Brain microvascular endothelial cell (primary cell): Measurements from ENCODE around the gene EMP2.
"Not testable (repeated sequence)": the region's sequence is repeated elsewhere in the genome, so short reads cannot be mapped to it uniquely, and the experiment has no call there.

Experiments used
- DNase-seq: peaks from one replicate; pipeline ENCODE4 v3.0.0-alpha.2; 2020
- H3K27ac ChIP-seq: fragments of 250-450 bp; sonication (Bioruptor Pico); 2 replicates; pipeline ENCODE4 v1.5.1; 2020; ENCODE audit warnings: mild to moderate bottlenecking, moderate library complexity
- H3K27me3 ChIP-seq: fragments of 250-450 bp; sonication (Bioruptor Pico); replicated peaks from 2 replicates; pipeline ENCODE4 v1.5.1; 2020; ENCODE audit warnings: mild to moderate bottlenecking
- H3K36me3 ChIP-seq: fragments of 250-450 bp; sonication (Bioruptor Pico); replicated peaks from 2 replicates; pipeline ENCODE4 v1.5.1; 2020; ENCODE audit warnings: mild to moderate bottlenecking
- H3K4me3 ChIP-seq: 2 replicates; pipeline ENCODE4 v1.5.1; 2011; ENCODE audit warnings: low read depth, mild to moderate bottlenecking, control low read depth, low read length, moderate library complexity
- in situ Hi-C: cut with HindIII; loops from 2 replicates; pipeline ENCODE4 v1.10.0; 2017; ENCODE audit warnings: low sequenced_read_pairs, low pct_ligation_motif_present
- TF ChIP-seq, protein P1 (sequence below): IDR thresholded peaks from 2 replicates; pipeline ENCODE4 v1.5.1; 2011; ENCODE audit warnings: low read depth, mild to moderate bottlenecking, moderate library complexity, low read length, control low read depth, inconsistent platforms; ENCODE audit errors: missing control alignments

EMP2 gene

DNA sequence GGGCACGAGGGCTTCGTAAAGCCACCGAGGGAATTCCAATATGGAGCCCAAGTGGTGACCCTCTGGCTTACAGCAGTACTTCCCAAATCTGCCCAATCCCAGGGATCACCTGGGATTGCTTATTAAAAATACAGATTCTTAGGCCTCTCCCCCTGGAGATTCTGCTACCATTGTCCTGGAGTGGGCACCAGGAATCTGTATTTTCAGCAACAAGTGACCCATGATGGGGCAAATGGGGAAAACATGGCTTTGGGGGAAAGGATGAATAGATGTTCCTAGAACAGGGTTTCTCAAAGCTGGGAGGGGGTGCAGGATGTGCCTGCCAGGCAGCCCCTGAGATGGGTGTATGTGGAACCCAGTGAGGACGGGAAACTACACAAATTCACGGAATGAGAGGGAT is 40.6 kb downstream of the EMP2 start:
- TF ChIP-seq, protein P1, sequence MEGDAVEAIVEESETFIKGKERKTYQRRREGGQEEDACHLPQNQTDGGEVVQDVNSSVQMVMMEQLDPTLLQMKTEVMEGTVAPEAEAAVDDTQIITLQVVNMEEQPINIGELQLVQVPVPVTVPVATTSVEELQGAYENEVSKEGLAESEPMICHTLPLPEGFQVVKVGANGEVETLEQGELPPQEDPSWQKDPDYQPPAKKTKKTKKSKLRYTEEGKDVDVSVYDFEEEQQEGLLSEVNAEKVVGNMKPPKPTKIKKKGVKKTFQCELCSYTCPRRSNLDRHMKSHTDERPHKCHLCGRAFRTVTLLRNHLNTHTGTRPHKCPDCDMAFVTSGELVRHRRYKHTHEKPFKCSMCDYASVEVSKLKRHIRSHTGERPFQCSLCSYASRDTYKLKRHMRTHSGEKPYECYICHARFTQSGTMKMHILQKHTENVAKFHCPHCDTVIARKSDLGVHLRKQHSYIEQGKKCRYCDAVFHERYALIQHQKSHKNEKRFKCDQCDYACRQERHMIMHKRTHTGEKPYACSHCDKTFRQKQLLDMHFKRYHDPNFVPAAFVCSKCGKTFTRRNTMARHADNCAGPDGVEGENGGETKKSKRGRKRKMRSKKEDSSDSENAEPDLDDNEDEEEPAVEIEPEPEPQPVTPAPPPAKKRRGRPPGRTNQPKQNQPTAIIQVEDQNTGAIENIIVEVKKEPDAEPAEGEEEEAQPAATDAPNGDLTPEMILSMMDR = no peak
- no peaks in the 10 kb centered on the region for H3K27me3 ChIP-seq
- DNase-seq = no peak
- in situ Hi-C loops = loop anchor here (25.0 kb wide), 1 partner anchor 198 kb away; the partner anchor contains the start of gene NUBP1
- no peaks in the 10 kb centered on the region for H3K36me3 ChIP-seq
- no peak overlapping the region for H3K4me3 ChIP-seq
- no peak overlapping the region for H3K27ac ChIP-seq

DNA sequence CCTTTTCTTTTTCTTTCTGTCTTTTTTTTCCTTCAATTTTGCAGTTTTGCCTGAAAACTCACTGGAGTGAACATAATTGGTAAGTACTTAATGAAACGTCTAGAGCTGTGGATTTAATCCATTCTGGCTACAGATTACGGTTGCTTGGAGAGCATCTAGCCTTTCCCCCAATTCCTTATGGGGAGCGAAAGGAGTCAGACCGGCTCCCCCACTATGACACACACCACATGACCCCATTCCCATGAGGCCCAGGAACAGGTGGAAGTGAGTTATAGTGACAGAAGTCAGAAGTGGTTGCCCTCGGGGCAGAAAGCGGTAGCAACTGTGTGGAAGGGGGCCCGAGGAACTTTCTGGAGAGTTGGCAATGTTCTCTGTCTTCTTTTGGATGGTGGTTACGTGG is 41.2 kb downstream of the EMP2 start:
- in situ Hi-C loops = loop anchor here (25.0 kb wide), 1 partner anchor 198 kb away; the partner anchor contains the start of gene NUBP1
- Histone ChIP-seq H3K4me3 (no peak overlapping the region), H3K27ac (no peak overlapping the region), H3K27me3 (no peaks in the 10 kb centered on the region), H3K36me3 (no peaks in the 10 kb centered on the region)
- no peak for DNase-seq
- TF ChIP-seq, protein P1 = no peak

GRCh38 chr16:10538583-10538982 is 41.8 kb downstream of the EMP2 start:
- Histone ChIP-seq H3K27me3 (no peaks in the 10 kb centered on the region), H3K27ac (no peak overlapping the region), H3K4me3 (no peak overlapping the region), H3K36me3 (no peaks in the 10 kb centered on the region)
- TF ChIP-seq, protein P1 = no peak
- in situ Hi-C loops = loop anchor here (25.0 kb wide), 1 partner anchor 199 kb away; the partner anchor contains the start of gene NUBP1
- DNase-seq = no peak

DNA sequence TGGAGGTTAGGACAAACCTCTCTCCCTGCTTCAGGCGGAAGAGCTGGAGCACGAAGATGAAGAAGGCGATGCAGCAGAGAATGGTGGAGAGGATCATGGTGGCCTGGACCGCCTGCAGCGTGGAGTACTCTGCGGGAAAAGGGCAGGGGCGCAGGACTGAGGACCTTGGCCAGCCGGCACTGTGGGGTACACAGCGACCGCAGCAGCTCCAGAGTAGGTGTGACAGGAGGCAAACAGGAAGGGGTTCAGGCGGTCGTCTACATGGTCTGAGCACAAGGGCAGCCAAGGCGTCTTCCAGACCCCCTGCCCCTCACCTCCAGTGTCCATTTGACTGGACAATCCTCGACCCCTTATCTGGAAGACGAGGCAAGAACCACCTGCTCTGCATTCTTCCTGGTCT is 42.5 kb downstream of the EMP2 start:
- H3K36me3 ChIP-seq = no peaks in the 10 kb centered on the region
- no peak overlapping the region for H3K4me3 ChIP-seq
- TF ChIP-seq, protein P1 = no peak
- in situ Hi-C loops = loop anchor here (25.0 kb wide), 1 partner anchor 199 kb away; the partner anchor contains the start of gene NUBP1
- H3K27ac ChIP-seq = no peak overlapping the region
- H3K27me3 ChIP-seq = no peaks in the 10 kb centered on the region
- DNase-seq = no peak

- TF ChIP-seq, protein P1 = no peak
- in situ Hi-C loops = loop anchor here (25.0 kb wide), 1 partner anchor 200 kb away; the partner anchor contains the start of gene NUBP1
- Histone ChIP-seq H3K4me3 (no peak overlapping the region), H3K27ac (no peak overlapping the region), H3K27me3 (no peaks in the 10 kb centered on the region), H3K36me3 (no peaks in the 10 kb centered on the region)
- DNase-seq = no peak
Observed at GRCh38 chr16:10536814-10537389, 43.5 kb downstream of the EMP2 start.

DNA sequence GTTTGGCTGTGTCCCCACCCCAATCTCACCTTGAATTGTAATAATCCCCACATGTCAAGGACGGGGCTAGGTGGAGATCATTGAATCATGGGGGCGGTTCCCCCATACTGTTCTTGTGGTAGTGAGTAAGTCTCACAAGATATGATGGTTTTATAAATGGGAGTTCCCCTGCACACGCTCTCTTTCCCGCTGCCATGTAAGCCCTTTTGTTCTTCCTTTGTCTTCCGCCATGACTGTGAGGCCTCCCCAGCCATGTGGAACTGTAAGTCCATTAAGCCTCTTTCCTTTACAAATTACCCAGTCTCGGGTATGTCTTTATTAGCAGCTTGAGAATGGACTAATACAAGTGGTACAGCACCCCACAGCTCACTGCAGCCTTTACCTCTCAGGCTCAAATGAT is 44.1 kb downstream of the EMP2 start:
- not testable (repeated sequence) for H3K36me3 ChIP-seq, DNase-seq, H3K27ac ChIP-seq, H3K4me3 ChIP-seq, H3K27me3 ChIP-seq
- in situ Hi-C loops = loop anchor here (25.0 kb wide), 1 partner anchor 201 kb away; the partner anchor contains the start of gene NUBP1
